ENCODE measurements around the gene KAT14.

GRCh38 chr20:18138266-18138582, 561 bp downstream of the KAT14 start:
- TF ChIP-seq CTCF (IDR thresholded peaks at IDR 0.05) (no peak), POLR2A (IDR thresholded peaks at IDR 0.05) (no peak)

Data from right lobe of liver (tissue), 4 donors.